MG63 (cell line): Measurements from ENCODE around the gene CLRN2. TPM values are rescaled to one million over a fixed set of nuclear protein-coding genes. Genes with fewer than 3 reads are reported as not detected.

ENCODE experiments used
- DNase-seq: peaks from one replicate; pipeline ENCODE4 v3.0.0-alpha.2; 2020
- H3K27me3 ChIP-seq: fragments of 250-450 bp; sonication (Bioruptor Pico); 2 replicates; pipeline ENCODE4 v1.5.1; 2020; ENCODE audit warnings: mild to moderate bottlenecking, moderate library complexity
- H3K36me3 ChIP-seq: fragments of 250-450 bp; sonication (Bioruptor Pico); 2 replicates; pipeline ENCODE4 v1.5.1; 2020; ENCODE audit warnings: mild to moderate bottlenecking, moderate library complexity
- H3K4me3 ChIP-seq: fragments of 250-450 bp; sonication (Bioruptor Pico); 2 replicates; pipeline ENCODE4 v1.5.1; 2020; ENCODE audit warnings: mild to moderate bottlenecking, moderate library complexity
- H3K9me3 ChIP-seq: fragments of 250-450 bp; sonication (Bioruptor Pico); 2 replicates; pipeline ENCODE4 v1.5.1; 2020; ENCODE audit warnings: mild to moderate bottlenecking, moderate library complexity
- total RNA-seq: library from RNA; depleted of rRNA; stranded (reverse); fragments of >200 nt; shearing (Covaris generic); gene quantifications from 2 replicates; pipeline ENCODE4 v1.2.3, GENCODE V29; 2014; ENCODE audit warnings: low replicate concordance

The CLRN2 gene
- total RNA-seq, 1 experiment from 2014 or later, result not detected

DNA sequence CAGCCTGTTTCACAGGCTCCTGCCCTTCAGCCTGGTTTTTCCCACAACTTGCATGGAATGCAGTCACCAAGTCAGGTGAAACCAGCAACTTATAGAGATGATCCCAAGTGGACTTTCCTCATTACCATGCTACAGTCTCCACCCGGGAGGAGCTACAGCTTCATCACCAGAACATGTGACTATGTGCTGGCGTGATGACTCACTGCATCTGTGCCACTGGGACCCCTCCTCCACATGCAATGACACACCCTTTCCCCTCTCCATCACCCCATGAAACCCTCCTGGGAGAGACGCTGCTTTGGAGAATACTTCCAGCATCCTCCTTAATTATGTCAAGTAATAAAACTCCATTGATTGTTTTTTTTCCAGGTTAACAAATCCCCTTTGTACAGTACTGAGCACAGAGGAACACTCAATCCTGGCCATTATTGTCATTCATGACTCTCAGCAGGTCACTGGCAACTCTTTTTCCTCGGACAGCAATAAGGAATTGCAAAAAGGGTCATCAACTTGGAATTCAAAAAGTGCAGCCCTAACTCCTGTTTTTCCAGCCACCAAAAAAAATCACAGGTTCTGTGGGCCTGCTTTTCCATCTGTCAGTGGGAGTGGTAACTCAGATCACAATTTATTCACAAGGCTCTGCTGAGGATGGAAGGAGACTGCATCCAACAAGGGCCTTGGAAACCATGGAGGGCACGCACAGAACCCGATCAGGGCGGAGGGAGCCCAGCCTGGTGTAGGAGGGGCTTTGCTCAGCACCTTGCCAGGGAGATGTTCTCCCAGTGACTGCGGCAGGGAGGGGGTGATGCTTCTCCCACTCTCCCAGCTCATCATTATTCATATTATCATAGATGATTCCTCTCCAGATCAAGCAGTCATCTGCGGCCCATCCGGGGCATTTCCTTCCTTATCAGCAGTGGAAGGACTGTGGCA lies 20.4 kb upstream of the CLRN2 start:
- H3K27me3 ChIP-seq, result no peaks in the 10 kb centered on the region

GRCh38 chr4:17497890-17498523 lies 17.0 kb upstream of the CLRN2 start:
- no peak for DNase-seq
- H3K36me3 ChIP-seq, result peaks cover 3% of the 10 kb centered on the region

More for the DNA sequence above, 20.4 kb upstream of the CLRN2 start:
- Histone ChIP-seq H3K4me3 (no peak overlapping the region), H3K36me3 (peaks cover 3% of the 10 kb centered on the region; the same call in 1 of the 2 replicates), H3K9me3 (no peaks in the 10 kb centered on the region)
- DNase-seq, result peak; percentile 43

DNA sequence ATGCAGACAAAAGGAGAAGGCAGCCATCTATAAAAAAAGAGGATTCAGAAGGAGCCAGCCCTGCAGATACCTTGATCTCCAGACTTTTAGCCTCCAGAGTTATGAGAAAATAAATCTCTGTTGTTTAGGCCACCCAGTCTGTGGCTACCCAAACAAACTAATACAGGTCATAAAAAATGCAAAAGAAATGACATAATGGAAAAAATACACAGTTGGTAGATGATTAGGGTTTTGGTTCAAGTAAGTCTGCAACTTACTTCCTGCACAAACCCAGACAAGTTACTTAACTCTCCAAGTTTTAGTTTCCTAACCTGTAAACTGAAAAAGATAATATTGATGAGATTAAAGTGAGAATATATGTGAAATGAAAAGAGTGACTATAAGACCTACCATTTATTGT lies 14.4 kb upstream of the CLRN2 start:
- no peaks in the 10 kb centered on the region for H3K9me3 ChIP-seq
- no peaks in the 10 kb centered on the region for H3K27me3 ChIP-seq
- H3K36me3 ChIP-seq, result peaks cover 3% of the 10 kb centered on the region
- no peak overlapping the region for H3K4me3 ChIP-seq
- DNase-seq, result no peak

More at GRCh38 chr4:17497890-17498523, 17.0 kb upstream of the CLRN2 start:
- no peaks in the 10 kb centered on the region for H3K9me3 ChIP-seq
- no peak overlapping the region for H3K4me3 ChIP-seq
- H3K27me3 ChIP-seq, result no peaks in the 10 kb centered on the region

DNA sequence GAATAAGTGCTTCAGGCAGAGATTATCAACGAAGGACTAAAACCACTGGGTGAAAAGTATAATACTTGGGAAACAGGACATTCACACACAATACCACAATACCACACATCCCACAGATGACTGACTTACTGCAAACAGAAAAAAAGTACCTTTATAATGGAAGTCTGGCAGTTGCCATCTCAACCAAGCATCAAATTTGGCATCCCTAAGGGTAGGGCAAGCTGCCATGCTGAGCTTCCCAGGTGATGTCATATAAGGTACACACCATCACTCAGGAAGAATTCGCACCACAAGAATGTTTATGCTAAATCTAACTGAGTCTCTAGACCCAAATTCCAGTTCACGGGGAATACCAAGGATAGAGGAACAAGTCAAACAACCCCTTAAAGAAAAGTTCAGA lies 12.2 kb upstream of the CLRN2 start:
- DNase-seq, result no peak
- no peaks in the 10 kb centered on the region for H3K27me3 ChIP-seq
- no peak overlapping the region for H3K4me3 ChIP-seq
- peaks cover 6% of the 10 kb centered on the region for H3K36me3 ChIP-seq
- H3K9me3 ChIP-seq, result no peaks in the 10 kb centered on the region

GRCh38 chr4:17504081-17504480 lies 10.9 kb upstream of the CLRN2 start:
- peaks cover 6% of the 10 kb centered on the region for H3K36me3 ChIP-seq
- H3K9me3 ChIP-seq, result no peaks in the 10 kb centered on the region
- no peak overlapping the region for H3K4me3 ChIP-seq
- no peaks in the 10 kb centered on the region for H3K27me3 ChIP-seq
- DNase-seq, result no peak

DNA sequence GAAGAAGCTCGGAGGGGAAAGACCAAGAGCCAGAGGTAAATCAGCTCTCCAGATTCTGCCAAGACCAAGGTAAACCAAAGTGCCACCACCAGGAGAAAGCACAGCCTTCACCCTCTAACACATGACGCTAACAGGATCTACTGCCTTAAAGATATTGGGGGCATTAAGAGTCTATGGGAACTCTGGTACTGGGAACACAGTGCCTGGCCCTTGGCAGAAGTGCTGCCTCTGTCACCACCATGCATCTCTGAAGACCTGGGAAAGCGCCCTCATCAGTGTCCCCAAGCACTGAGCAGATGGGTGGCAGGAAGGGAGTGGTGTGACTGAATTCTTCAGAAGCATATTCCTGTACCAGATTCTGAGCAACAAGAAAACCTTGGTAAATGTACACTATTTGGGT lies 4.4 kb upstream of the CLRN2 start:
- 0 out of 2 replicates have a peak, but pooled peaks cover 3% of the 10 kb centered on the region for H3K36me3 ChIP-seq
- H3K27me3 ChIP-seq, result no peaks in the 10 kb centered on the region
- no peak for DNase-seq
- no peaks in the 10 kb centered on the region for H3K9me3 ChIP-seq
- no peak overlapping the region for H3K4me3 ChIP-seq

DNA sequence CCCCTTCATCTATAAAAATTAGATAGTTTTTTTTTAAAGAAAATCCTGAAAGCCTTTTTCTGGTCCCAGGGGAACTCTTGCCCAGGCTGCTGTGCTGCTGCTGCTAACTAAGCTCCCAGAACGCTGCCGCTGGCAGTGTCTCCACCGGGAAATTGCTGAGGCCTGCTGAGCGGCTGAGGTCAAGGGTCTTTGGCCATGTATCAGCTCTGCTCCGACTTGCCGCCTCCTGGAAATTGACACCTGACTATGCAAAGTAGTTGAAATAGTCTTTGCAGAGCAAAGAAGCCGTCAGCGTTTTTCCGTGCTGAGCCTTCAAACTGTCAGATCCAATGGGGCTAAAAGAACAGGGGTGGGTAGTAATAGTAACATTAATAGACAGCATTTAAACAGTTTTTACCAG lies 3.9 kb upstream of the CLRN2 start:
- Histone ChIP-seq H3K4me3 (peak overlapping the region; percentile 64), H3K36me3 (0 out of 2 replicates have a peak, but pooled peaks cover 3% of the 10 kb centered on the region), H3K9me3 (no peaks in the 10 kb centered on the region), H3K27me3 (peaks cover 3% of the 10 kb centered on the region; the same call in 1 of the 2 replicates)
- DNase-seq, result no peak

GRCh38 chr4:17511509-17511949 lies 3.4 kb upstream of the CLRN2 start:
- H3K4me3 ChIP-seq, result peak overlapping the region; percentile 64
- no peaks in the 10 kb centered on the region for H3K9me3 ChIP-seq
- 0 out of 2 replicates have a peak, but pooled peaks cover 3% of the 10 kb centered on the region for H3K36me3 ChIP-seq
- DNase-seq, result peak; percentile 66
- H3K27me3 ChIP-seq, result peaks cover 3% of the 10 kb centered on the region; the same call in 1 of the 2 replicates

DNA sequence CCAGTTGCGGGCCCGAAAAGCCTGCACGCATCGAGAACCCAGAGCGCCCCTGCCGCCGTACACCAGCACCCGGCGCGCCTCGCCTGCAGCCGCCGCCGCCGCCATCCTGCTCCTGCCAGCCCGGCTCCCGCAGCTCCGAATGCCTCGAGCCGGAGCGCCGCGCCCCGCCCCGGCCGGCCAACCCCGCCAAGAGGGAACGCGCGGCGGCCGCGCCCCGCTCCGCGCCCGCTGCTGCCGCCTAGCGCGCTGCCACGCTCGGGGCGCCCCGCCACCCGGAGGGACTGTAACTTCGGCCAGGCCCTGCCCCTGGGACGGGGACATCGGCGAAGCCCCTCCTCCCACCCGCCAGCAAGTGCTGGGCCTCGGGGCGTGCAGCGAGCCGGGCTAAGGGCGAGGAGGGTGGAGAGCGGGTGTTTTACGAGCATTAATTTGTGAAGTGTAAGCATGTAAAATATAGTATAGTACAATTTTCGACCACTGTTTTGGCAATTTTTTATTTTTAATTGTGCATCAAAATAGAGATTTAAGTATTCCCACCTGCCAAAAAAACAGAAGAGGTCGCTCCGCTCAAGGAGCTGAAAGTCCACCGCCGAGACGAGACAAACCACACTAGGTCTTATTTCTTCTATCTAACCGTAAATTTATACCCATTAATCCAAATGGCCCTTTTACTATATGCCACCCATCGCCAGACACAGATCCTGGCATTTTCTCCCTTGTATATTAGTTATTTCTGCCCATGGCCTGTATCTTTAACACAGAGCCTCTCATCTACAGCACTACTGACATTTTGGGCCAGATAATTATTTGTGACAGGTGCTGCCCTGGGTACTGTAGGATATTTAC lies 2.8 kb upstream of the CLRN2 start, which contains the start of gene QDPR:
TSS of gene QDPR (minus strand) at position 141 of the 846 bp plus-strand sequence. CDS start at position 105, 36 bp downstream.
- DNase-seq, result peak; percentile 75
- H3K27me3 ChIP-seq, result peaks cover 3% of the 10 kb centered on the region; the same call in 1 of the 2 replicates
- 0 out of 2 replicates have a peak, but pooled peaks cover under 1% of the 10 kb centered on the region for H3K36me3 ChIP-seq
- H3K9me3 ChIP-seq, result no peaks in the 10 kb centered on the region
- H3K4me3 ChIP-seq, result peak within 1 kb of the TSS; percentile 64

DNA sequence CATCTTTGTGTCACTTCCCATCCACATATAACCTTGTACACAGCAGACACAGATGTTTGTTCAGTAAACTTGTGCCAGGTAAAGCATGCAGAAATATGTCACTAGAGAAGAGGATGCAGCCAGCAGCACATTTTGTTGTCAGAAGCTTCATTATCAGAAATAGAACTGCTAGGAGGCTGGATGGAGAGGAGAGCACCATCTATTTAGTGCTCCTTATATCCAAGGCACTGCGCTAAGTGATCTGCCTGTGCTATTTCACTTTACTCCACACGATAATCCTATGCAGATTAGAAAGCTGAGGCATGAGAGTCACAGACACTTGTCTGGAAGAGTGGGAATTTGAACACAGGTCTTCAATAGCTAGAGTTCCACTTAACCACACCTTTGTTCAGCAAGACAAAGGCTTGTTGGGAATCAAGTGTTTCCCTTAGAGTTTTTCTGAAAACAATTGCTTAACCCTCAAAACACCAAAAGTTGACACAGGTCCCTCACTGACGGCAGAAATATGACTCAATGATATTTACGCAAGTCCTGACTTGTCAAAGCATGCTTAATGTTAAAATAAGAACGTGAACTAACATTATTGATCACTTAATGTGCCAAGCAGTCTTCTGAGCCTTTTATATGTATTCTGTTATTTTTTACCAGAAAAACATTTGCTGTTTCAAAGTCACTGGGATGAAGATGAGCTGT lies 1.8 kb upstream of the CLRN2 start:
- no peak overlapping the region for H3K4me3 ChIP-seq
- no peaks in the 10 kb centered on the region for H3K36me3 ChIP-seq
- H3K27me3 ChIP-seq, result peaks cover 3% of the 10 kb centered on the region; the same call in 1 of the 2 replicates
- no peaks in the 10 kb centered on the region for H3K9me3 ChIP-seq
- no peak for DNase-seq

GRCh38 chr4:17515445-17516407 lies 761 bp downstream of the CLRN2 start:
- Histone ChIP-seq H3K36me3 (no peaks in the 10 kb centered on the region), H3K9me3 (no peaks in the 10 kb centered on the region), H3K4me3 (no peak overlapping the region), H3K27me3 (peaks cover 3% of the 10 kb centered on the region; the same call in 1 of the 2 replicates)
- no peak for DNase-seq

DNA sequence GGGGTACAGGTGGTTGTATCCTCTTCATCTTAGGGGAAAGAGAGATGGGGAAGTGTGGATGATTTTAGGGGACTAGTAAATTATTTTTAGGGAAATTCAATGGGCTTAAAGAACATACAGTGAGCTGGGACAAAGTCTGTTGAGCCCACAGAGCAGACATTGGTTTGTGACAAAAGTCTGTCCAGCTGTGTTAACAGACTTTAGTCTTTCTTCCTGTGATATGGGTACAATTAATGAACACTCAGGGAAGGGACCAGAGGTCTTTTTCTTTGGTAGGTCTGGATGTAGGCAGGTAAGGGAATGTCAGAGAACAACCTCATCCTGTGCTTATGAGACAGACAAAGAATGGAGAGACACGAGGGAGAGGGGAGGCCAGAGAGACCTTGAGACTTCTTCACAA lies 2.0 kb downstream of the CLRN2 start:
- Histone ChIP-seq H3K27me3 (peaks cover 3% of the 10 kb centered on the region; the same call in 1 of the 2 replicates), H3K9me3 (no peaks in the 10 kb centered on the region), H3K36me3 (no peaks in the 10 kb centered on the region)

GRCh38 chr4:17517664-17518063 lies 2.7 kb downstream of the CLRN2 start:
- H3K27me3 ChIP-seq, result peaks cover 3% of the 10 kb centered on the region; the same call in 1 of the 2 replicates
- no peak for DNase-seq
- no peak overlapping the region for H3K4me3 ChIP-seq
- no peaks in the 10 kb centered on the region for H3K9me3 ChIP-seq
- no peaks in the 10 kb centered on the region for H3K36me3 ChIP-seq

More for the DNA sequence above, 2.0 kb downstream of the CLRN2 start:
- no peak for DNase-seq
- no peak overlapping the region for H3K4me3 ChIP-seq

GRCh38 chr4:17521595-17521994 lies 6.6 kb downstream of the CLRN2 start:
- no peaks in the 10 kb centered on the region for H3K36me3 ChIP-seq
- no peak for DNase-seq
- H3K9me3 ChIP-seq, result no peaks in the 10 kb centered on the region
- H3K4me3 ChIP-seq, result no peak overlapping the region
- H3K27me3 ChIP-seq, result no peaks in the 10 kb centered on the region

DNA sequence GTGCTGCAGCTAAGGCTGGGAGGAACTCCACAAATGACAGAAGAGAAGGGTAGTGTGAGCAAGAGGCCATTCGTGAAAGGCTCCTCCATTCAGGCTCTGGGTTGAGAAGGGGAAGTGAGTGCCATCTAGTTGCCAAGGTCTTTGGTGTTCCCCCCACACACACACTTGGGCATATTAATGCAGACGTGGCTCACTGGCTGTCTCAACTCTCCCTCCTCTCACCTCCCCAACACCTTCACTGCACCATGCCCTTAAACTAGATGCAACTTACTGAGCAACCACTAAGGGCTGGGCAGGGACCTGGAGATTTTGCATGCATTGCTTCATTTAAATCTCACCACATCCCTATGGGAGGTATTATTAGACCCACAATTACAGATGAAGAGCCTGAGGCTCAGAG lies 8.7 kb downstream of the CLRN2 start:
- Histone ChIP-seq H3K27me3 (no peaks in the 10 kb centered on the region), H3K9me3 (no peaks in the 10 kb centered on the region), H3K4me3 (no peak overlapping the region), H3K36me3 (no peaks in the 10 kb centered on the region)
- DNase-seq, result no peak
